Stimulated activated naive CD4-positive, alpha-beta T cell treated with Interleukin-2 at 50 U/mL for 16 hours (primary cell): ENCODE results near the gene WNK2.
A peak's percentile ranks its signal among the peaks of the same experiment; 100 is the strongest.

Experiments
- DNase-seq: peaks from one replicate; lab custom pipeline; 2025; lab: John Stamatoyannopoulos, UW

Gene WNK2

GRCh38 chr9:93161786-93162562 is 22.0 kb upstream of the WNK2 start:
- DNase-seq = no peak

GRCh38 chr9:93164085-93164484 is 19.9 kb upstream of the WNK2 start:
- no peak for DNase-seq

GRCh38 chr9:93166699-93167098 is 17.2 kb upstream of the WNK2 start:
- DNase-seq = no peak

GRCh38 chr9:93167185-93167584 is 16.8 kb upstream of the WNK2 start:
- no peak for DNase-seq

- no peak for DNase-seq
Observed at GRCh38 chr9:93167838-93168237, 16.1 kb upstream of the WNK2 start.

GRCh38 chr9:93168581-93168980 is 15.4 kb upstream of the WNK2 start:
- DNase-seq = no peak

GRCh38 chr9:93169444-93169843 is 14.5 kb upstream of the WNK2 start:
- DNase-seq = no peak

GRCh38 chr9:93170571-93170970 is 13.4 kb upstream of the WNK2 start:
- no peak for DNase-seq

GRCh38 chr9:93171261-93171990 is 12.5 kb upstream of the WNK2 start:
- no peak for DNase-seq

GRCh38 chr9:93172666-93173364 is 11.1 kb upstream of the WNK2 start:
- no peak for DNase-seq

- DNase-seq = no peak
Observed at GRCh38 chr9:93173365-93174051, 10.4 kb upstream of the WNK2 start.

GRCh38 chr9:93174976-93175375 is 9.0 kb upstream of the WNK2 start:
- no peak for DNase-seq

GRCh38 chr9:93177676-93178075 is 6.3 kb upstream of the WNK2 start:
- no peak for DNase-seq

GRCh38 chr9:93178851-93179786 is 4.8 kb upstream of the WNK2 start:
- no peak for DNase-seq

GRCh38 chr9:93180938-93181337 is 3.0 kb upstream of the WNK2 start:
- no peak for DNase-seq

- no peak for DNase-seq
Observed at GRCh38 chr9:93181672-93182435, 2.1 kb upstream of the WNK2 start.

- no peak for DNase-seq
Observed at GRCh38 chr9:93182572-93182971, 1.4 kb upstream of the WNK2 start.

- no peak for DNase-seq
Observed at GRCh38 chr9:93183131-93183662, 742 bp upstream of the WNK2 start.

GRCh38 chr9:93184432-93185265 is 710 bp downstream of the WNK2 start:
- DNase-seq = peak; percentile 10
